ENCODE measurements around the gene PXDN.

DNA sequence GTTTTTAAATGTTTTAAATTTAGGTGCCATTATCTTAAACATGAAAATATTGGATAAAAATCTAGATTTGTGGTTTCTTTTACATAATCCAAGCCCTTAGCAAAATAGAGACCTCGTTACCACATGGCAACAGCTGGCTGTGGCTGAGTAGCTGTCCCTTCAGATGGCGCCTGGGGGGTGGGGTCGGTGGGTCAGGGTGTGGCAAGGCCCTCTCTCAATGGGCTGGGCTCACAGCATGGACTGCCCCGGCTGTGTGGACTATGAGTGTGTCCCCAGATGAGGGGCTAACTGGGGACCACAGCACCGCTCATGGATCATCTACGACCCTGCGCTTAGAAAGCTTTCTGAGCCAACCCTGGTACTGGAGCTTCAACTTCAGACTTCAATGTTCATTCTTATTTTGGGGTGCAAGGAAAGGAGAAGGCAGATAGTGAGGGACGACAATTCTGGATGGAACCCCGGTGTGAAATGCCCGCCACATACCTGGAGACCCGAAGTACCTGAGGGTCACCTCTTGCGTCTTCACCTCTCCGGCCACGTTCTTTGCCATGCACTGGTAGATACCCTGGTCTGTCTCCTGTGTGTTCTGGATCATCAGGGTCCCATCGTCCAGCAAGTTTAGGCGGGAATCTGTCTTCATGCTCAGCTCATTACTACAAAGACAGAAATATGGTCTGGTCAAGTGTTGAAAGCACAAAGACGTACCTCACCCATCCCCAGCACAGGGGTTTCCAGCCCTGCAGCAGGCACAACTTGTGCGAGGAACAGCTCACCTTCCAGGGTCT, 71.0 kb downstream of the PXDN start:
- TF ChIP-seq, protein P1, sequence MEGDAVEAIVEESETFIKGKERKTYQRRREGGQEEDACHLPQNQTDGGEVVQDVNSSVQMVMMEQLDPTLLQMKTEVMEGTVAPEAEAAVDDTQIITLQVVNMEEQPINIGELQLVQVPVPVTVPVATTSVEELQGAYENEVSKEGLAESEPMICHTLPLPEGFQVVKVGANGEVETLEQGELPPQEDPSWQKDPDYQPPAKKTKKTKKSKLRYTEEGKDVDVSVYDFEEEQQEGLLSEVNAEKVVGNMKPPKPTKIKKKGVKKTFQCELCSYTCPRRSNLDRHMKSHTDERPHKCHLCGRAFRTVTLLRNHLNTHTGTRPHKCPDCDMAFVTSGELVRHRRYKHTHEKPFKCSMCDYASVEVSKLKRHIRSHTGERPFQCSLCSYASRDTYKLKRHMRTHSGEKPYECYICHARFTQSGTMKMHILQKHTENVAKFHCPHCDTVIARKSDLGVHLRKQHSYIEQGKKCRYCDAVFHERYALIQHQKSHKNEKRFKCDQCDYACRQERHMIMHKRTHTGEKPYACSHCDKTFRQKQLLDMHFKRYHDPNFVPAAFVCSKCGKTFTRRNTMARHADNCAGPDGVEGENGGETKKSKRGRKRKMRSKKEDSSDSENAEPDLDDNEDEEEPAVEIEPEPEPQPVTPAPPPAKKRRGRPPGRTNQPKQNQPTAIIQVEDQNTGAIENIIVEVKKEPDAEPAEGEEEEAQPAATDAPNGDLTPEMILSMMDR (IDR thresholded peaks at IDR 0.05), result no peak
- no peak for TF ChIP-seq POLR2A (IDR thresholded peaks at IDR 0.05)

Measured in esophagus squamous epithelium (tissue), 4 donors.